ENCODE measurements around the gene ARHGAP25. TPM values are rescaled to one million over a fixed set of nuclear protein-coding genes. Genes with fewer than 3 reads are reported as not detected.

Gene ARHGAP25
- total RNA-seq, 1 donor from 2014 or later: 1.1 TPM

DNA sequence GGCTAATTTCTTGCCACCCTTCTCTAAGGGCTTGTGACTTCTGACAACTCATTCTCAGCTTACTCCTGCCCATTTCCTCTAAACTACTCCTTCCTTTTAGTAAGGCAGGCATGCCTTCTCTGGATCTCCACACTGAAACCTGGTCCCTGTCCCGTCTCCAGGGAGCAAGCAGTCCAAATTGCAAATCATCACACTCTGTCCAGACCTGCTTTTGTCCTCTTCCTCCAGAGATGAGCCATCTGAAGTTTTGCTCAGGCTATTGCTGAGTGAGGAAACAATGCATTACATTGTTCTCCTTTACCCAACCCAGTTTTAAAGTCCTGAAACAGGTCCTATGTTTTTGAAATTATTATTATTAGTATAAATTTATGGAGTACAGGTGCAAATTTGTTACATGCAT, 57.3 kb downstream of the ARHGAP25 start:
- no peak overlapping the region for H3K27ac Mint-ChIP-seq
- peaks cover 5% of the 10 kb centered on the region for H3K9me3 Mint-ChIP-seq
- TF ChIP-seq, protein P1, sequence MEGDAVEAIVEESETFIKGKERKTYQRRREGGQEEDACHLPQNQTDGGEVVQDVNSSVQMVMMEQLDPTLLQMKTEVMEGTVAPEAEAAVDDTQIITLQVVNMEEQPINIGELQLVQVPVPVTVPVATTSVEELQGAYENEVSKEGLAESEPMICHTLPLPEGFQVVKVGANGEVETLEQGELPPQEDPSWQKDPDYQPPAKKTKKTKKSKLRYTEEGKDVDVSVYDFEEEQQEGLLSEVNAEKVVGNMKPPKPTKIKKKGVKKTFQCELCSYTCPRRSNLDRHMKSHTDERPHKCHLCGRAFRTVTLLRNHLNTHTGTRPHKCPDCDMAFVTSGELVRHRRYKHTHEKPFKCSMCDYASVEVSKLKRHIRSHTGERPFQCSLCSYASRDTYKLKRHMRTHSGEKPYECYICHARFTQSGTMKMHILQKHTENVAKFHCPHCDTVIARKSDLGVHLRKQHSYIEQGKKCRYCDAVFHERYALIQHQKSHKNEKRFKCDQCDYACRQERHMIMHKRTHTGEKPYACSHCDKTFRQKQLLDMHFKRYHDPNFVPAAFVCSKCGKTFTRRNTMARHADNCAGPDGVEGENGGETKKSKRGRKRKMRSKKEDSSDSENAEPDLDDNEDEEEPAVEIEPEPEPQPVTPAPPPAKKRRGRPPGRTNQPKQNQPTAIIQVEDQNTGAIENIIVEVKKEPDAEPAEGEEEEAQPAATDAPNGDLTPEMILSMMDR (conservative IDR thresholded peaks at IDR 0.05): no peak
- peaks cover 6% of the 10 kb centered on the region for H3K4me1 Mint-ChIP-seq (ENCODE audit: unreplicated experiment)
- no peaks in the 10 kb centered on the region for H3K27me3 Mint-ChIP-seq
- no peak for DNase-seq (ENCODE audit: extremely low spot score, unreplicated experiment)
- no peaks in the 10 kb centered on the region for H3K36me3 Mint-ChIP-seq
- H3K4me3 Mint-ChIP-seq: no peak overlapping the region

DNA sequence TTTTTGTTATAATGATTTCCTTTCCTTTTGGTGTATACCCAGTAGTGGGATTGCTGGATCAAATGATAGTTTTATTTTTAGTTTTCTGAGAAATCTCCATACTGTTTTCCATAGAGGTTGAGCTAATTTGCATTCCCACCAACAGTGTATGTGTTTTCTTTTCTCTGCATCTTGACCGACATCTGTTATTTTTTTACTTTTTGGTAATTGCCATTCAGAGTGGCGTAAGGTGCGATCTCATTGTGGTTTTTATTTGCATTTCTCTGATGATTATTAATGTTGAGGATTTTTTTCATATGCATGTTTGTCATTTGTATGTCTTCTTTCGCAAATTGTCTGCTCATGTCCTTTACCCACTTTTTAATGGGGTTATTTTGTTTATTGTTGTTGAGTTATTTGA, 58.1 kb downstream of the ARHGAP25 start:
- H3K4me3 Mint-ChIP-seq: no peak overlapping the region
- peaks cover 5% of the 10 kb centered on the region for H3K9me3 Mint-ChIP-seq
- H3K27me3 Mint-ChIP-seq: no peaks in the 10 kb centered on the region
- TF ChIP-seq, protein P1 (conservative IDR thresholded peaks at IDR 0.05): no peak
- H3K4me1 Mint-ChIP-seq (ENCODE audit: unreplicated experiment): peaks cover 6% of the 10 kb centered on the region
- no peak for DNase-seq (ENCODE audit: extremely low spot score, unreplicated experiment)
- H3K27ac Mint-ChIP-seq: no peak overlapping the region
- no peaks in the 10 kb centered on the region for H3K36me3 Mint-ChIP-seq

DNA sequence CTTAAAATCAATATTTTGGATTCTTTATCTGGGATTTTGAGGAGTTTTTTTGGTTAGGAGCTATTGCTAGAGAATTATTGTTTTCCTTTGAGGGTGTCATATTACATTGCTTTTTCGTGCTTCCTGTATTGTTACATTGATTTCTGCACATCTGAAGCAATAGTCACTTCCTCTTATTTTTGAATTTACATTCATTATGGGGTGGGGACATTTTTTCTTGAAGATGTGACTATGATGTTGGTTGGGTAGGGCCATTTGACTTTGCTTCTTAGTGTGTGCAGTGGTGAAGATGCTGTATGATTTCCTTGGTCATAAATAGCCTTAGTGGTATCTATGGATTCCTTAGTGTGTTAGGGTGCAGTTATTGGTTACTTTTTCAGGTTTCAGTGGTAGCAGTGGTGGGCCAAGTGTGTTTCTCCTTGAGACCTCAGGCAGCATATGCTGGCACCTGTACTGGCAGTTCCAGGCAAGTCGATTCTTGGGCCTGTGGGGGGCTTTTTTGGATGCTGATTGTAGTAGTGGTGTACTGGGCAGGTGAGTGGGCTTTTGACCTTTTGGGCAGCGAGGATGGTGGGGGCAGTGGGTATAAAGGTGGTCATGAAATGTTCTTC, 61.8 kb downstream of the ARHGAP25 start:
- Mint-ChIP-seq H3K36me3 (no peaks in the 10 kb centered on the region), H3K4me1 (ENCODE audit: unreplicated experiment) (peaks cover 20% of the 10 kb centered on the region), H3K9me3 (no peaks in the 10 kb centered on the region), H3K27ac (peak overlapping the region; percentile 63), H3K4me3 (no peak overlapping the region), H3K27me3 (no peaks in the 10 kb centered on the region)
- TF ChIP-seq, protein P1 (conservative IDR thresholded peaks at IDR 0.05): no peak
- DNase-seq (ENCODE audit: extremely low spot score, unreplicated experiment): peak; percentile 27

DNA sequence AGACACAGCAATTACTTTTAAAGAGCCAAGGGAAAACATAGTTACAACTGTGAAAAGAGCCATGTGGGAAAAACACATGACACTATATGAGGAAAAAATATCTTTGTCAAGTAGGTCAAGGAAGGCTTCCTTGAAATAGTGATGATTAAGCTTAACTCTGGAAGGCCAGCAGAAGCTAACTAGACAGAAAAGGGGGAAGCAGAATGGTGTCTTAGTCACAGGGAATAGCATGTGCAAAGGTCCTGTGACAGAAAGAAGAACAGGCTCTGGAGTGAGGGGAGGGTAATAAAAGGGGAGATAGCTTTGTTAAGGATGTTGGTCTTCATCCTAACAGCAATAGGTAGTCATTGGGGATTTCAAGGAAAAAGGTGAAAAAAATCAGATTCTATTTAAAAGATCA, 64.0 kb downstream of the ARHGAP25 start:
- Mint-ChIP-seq H3K4me3 (no peak overlapping the region), H3K9me3 (no peaks in the 10 kb centered on the region), H3K27me3 (no peaks in the 10 kb centered on the region), H3K36me3 (no peaks in the 10 kb centered on the region), H3K27ac (no peak overlapping the region), H3K4me1 (ENCODE audit: unreplicated experiment) (peaks cover 20% of the 10 kb centered on the region)
- TF ChIP-seq, protein P1 (conservative IDR thresholded peaks at IDR 0.05): no peak
- DNase-seq (ENCODE audit: extremely low spot score, unreplicated experiment): no peak

DNA sequence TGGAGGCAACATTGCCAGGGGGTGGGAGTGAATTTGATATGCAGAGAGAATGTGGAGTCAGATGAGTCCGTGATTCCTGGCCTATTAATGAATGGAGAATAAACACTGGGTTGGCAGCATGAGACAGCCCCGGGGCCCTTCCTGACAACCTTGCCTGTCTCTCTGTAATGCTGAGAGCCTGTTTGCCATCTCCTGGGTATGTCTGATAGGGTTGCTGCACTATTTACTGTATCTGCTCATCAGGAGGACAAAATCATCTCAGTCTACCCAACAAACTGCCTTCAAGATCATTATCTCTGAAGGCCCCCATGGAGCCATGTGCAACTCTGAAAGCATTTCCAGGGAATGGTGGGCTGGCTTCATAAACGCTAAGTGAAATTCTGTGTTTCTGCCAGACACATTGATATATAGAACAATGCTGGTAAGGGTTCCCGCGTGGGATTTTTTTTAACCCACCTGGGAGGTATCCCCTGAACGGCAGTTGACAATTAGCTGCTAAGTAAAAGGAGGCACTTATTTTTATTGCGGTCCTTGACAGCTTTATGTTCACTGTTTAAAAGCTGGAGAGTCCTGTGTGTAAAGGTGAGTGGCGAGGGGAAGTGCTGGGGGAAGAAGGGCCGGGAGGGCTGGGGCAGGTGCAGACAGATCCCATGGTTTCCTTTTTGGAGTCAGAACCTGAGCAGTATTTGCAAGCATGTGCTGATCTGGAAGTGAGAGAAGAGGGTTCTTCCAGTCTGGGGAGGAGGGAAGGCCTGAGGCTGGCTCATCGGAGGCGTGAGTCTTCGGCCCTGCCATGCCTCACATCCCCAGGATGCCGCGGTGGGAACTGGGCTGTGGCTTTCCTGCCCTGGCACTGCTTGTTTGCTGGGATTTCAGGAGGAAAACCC, 64.8 kb downstream of the ARHGAP25 start:
- H3K4me3 Mint-ChIP-seq: no peak overlapping the region
- no peak for DNase-seq (ENCODE audit: extremely low spot score, unreplicated experiment)
- no peaks in the 10 kb centered on the region for H3K27me3 Mint-ChIP-seq
- H3K4me1 Mint-ChIP-seq (ENCODE audit: unreplicated experiment): peaks cover 20% of the 10 kb centered on the region
- H3K9me3 Mint-ChIP-seq: no peaks in the 10 kb centered on the region
- no peaks in the 10 kb centered on the region for H3K36me3 Mint-ChIP-seq
- H3K27ac Mint-ChIP-seq: peak overlapping the region; percentile 30
- TF ChIP-seq, protein P1 (conservative IDR thresholded peaks at IDR 0.05): no peak
